NCI-H446 (cell line): ENCODE data around the gene MRTFB.
A peak's percentile ranks its signal among the peaks of the same experiment; 100 is the strongest.

Experiments used
- DNase-seq, 2 experiments: peaks; one replicate each; lab custom pipeline; 2025; lab: John Stamatoyannopoulos, UW

MRTFB gene

GRCh38 chr16:14285513-14286367 is 214.6 kb downstream of the MRTFB start:
- DNase-seq: peak; percentile 89 to 95

GRCh38 chr16:14286368-14287230 is 215.5 kb downstream of the MRTFB start:
- no peak for DNase-seq

- peak in 1 of 2 experiments; percentile 47 for DNase-seq
Observed at GRCh38 chr16:14289692-14290340, 218.7 kb downstream of the MRTFB start.

GRCh38 chr16:14291286-14291685 is 220.2 kb downstream of the MRTFB start:
- no peak for DNase-seq

- DNase-seq: no peak
Observed at GRCh38 chr16:14292051-14292825, 221.1 kb downstream of the MRTFB start.

- DNase-seq: no peak
Observed at GRCh38 chr16:14296663-14297062, 225.5 kb downstream of the MRTFB start.

- DNase-seq: no peak
Observed at GRCh38 chr16:14298374-14299122, 227.4 kb downstream of the MRTFB start.

GRCh38 chr16:14300705-14301168 is 229.6 kb downstream of the MRTFB start:
- peak; percentile 50 to 71 for DNase-seq

- DNase-seq: no peak
Observed at GRCh38 chr16:14301169-14302030, 230.3 kb downstream of the MRTFB start.

GRCh38 chr16:14302031-14302398 is 230.9 kb downstream of the MRTFB start:
- peak in 1 of 2 experiments; percentile 65 for DNase-seq

GRCh38 chr16:14302399-14303181 is 231.5 kb downstream of the MRTFB start:
- peak in 1 of 2 experiments; percentile 24 for DNase-seq

GRCh38 chr16:14303182-14303618 is 232.1 kb downstream of the MRTFB start:
- DNase-seq: no peak

- no peak for DNase-seq
Observed at GRCh38 chr16:14303639-14304394, 232.7 kb downstream of the MRTFB start.

- no peak for DNase-seq
Observed at GRCh38 chr16:14304891-14305460, 233.9 kb downstream of the MRTFB start.

- no peak for DNase-seq
Observed at GRCh38 chr16:14306485-14307058, 235.5 kb downstream of the MRTFB start.

- no peak for DNase-seq
Observed at GRCh38 chr16:14307059-14307526, 236.0 kb downstream of the MRTFB start.
